GM21515 (cell line): ENCODE results near the gene HSPB6.

Experiments
- ATAC-seq: cut with Tn5 transposase; IDR thresholded peaks from one replicate; pipeline ENCODE4 v1.9.1; 2021; ENCODE audit not compliant: unreplicated experiment

The HSPB6 gene

DNA sequence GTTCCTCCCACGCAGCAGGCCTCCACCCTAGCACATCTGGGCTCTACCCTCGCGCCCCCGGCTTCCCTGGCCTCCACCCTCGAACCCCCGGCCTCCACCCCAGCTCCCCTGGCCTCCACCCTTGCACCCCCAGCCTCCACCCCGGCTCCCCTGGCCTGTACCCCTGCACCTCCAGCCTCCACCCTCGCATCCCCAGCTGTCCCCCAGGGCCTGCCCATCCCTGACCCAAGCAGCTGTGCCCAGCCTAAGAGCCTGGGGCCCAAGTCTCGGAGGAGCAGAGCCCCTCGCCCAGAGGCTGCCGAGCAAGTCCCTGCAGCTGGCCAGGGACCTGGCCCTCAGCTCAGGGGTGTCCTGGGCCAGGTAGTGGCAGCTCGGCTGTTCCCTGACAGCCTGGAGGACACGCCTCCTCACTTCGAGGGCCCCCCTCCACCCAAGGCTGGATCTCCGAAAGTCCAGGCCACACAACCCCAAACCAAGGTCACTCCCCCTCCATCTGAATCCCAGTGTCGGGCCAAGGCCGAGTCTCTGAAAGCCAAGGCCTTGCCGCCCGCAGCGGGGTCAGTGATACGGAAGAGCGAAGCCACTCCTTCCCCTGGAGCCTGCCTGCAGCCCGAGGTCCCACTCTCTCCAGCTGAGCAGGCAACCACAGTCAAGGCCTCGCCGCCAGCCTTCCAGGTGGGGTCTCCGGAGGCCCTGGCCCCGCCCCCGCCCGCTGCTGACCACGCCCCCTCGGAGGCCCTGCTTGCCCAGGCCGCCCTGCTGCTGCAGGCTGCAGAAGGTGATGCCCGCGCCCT lies 10.7 kb upstream of the HSPB6 start:
- no peak for ATAC-seq

DNA sequence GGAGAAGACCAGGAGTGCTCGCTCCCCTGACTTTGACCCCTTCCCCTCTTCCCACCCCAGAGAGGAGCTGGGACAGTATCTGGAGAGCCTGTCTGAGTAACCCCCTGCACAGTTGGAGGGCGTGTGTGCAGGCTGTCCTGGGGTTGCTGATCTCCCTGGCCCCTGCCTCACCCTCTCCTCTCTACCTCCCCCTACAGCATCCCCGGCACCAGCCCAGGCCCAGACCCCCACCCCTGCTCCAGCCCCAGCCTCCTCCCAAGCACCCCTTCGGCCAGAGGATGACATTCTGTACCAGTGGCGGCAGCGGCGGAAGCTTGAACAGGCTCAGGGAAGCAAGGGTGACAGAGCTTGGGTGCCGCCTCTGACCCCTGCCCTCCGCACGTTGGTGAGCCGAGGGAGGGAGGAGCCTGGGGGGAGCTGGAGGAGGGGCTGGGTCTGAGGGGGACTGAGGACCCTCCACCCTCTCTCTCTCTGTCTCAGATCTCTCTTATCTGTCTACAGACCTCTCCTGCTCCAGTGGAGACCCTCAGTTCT lies 9.8 kb upstream of the HSPB6 start:
- no peak for ATAC-seq

DNA sequence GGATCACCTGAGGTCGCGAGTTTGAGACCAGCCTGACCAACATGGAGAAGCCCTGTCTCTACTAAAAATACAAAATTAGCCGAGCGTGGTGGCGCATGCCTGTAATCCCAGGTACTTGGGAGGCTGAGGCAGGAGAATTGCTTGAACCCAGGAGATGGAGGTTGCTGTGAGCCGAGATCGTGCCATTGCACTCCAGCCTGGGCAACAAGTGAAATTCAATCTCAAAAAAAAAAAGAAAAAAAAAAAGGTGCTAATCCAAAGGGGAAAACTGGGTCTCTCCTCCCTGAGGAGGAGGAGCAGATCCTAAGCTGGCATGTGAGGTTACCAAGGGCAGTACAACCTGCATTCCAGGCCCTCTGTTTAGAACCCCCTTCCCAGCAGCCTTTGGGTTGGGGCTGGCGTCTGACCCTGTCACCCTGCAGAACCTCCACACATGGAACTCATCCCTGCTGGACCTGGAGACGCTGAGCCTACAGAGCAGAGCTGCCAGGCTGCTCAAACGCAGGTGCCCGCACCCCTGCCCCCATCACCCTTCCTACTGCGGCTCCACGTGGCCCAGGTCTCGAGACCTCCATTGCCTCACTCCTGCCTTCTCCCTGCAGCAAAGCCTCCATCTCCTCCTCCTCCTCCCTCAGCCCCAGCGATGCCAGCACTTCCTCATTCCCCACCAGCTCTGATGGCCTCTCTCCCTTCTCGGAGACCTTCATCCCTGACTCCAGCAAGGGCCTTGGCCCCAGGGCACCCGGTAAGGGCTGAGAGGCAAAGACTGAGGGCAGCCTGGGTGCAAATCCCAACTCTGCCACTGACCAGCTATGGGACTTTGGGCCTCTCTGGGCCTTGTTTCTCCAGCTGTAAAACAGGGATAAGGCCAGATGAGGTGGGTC lies 7.8 kb upstream of the HSPB6 start:
- ATAC-seq = no peak

DNA sequence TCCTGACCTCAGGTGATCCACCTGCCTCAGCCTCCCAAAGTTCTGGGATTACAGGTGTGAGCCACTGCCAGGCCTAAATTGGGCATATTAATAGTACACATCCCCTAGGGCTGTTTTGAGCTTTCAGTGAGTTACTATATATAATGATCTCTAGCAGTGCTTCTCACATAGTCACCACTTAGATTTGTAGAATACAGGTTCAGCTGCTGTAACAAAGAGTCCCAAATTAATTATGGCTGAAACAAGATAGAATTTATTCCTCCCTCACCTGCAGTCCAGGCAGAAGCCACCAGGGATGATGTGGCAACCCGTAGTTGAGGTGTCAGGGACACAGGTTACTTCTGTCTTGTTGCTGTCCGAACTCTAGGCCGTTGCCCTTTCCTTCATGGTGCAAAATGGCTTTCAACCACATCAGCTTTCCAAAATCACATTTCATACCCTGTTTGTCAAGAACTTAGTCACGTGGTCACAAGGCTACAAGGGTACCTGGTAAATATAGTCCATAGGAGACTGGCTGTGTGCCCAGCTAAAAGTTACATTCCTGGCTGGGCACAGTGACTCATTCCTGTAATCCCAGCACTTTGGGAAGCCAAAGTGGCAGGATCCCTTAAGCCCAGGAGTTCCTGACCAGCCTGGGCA lies 4.0 kb upstream of the HSPB6 start:
- ATAC-seq = no peak

DNA sequence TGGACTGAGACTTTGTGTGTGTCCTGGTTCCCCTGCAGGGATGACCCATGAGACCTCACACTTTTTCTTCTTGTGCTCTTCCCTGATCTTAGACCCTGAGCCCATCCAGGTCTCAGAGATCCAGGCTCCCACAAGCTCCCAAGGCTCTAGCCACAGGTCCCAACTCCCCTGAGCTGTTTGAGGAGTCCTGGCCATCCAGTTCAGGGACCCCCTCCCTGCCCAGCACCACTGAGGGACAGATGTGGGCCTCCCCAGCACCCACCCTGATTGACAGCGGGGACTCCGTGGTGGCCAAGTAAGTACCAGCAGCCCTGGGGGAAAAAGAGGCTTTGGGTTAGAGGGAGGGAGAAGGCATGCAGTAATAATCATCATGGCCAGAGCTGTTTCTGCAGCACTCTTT lies 2.9 kb upstream of the HSPB6 start:
- no peak for ATAC-seq

DNA sequence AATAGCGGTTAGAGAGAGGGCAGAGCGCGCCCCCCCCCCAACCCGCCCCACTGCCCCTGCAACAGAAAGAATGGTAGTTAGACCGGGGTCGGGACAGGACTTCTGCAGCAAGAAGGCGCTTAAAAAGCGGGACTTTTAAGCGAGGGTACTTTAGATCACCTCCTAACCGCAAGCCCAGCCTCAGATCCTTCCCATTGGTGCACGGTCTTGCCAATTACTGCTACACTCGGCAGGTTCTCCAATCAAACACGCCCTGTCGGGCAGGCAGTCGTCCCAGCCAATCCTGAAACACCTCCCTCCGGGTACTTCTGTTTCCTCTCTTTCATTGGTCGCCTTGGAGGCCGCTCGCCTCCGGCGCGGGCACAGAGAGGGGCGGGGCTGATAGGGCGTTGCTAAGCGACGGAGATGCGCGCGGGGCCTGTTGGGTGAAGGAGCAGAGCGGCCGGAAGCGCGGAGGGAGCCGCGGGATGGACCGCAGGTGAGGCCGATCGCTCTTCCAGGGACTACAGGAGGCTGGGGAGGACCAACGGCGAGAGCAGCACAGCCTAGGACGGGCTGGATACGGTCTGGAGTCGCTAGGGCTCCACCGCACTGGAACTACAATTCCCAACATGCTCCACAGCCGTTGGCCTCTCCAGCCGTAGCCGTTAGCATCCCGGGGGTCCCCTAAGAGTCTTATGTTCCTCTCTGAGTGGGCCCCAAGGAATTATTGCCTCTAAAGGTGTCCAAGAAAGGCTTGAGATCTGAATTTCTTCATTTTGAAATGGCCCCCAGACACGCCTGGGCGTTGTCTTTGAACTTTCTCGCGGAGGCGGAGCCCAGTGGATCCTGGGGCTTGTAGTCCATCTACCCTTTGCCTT lies 1.1 kb upstream of the HSPB6 start, which contains the start of gene PROSER3:
TSS of gene PROSER3 (plus strand) at position 428 of the 860 bp plus-strand sequence. CDS start at position 468, 40 bp downstream.
- peak; percentile 91 for ATAC-seq

DNA sequence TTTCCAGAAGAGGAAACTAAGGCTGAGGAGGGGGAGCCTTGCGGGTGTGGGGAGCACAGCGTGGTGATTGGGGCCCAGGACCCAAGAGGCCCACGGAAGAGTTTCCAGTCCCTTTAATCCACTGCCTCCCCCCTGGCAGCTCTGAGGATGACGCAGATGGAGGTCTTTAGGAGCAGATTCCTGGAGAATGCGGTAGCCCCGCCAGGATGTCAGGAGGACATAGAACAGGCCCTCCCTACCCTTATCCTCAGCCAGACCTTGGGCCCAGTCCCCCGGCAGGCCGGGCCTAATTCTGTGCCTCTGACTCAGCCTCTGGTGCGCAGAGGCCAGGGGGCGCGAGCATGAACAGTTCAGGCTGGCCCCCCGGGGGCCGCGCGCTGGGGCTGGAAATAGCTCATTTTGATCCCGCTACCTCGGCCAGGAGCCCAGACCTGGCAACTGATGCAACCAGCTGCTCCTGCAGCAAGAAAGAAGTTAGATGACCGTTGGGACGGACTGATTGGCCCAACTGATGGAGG lies 461 bp upstream of the HSPB6 start:
- no peak for ATAC-seq

DNA sequence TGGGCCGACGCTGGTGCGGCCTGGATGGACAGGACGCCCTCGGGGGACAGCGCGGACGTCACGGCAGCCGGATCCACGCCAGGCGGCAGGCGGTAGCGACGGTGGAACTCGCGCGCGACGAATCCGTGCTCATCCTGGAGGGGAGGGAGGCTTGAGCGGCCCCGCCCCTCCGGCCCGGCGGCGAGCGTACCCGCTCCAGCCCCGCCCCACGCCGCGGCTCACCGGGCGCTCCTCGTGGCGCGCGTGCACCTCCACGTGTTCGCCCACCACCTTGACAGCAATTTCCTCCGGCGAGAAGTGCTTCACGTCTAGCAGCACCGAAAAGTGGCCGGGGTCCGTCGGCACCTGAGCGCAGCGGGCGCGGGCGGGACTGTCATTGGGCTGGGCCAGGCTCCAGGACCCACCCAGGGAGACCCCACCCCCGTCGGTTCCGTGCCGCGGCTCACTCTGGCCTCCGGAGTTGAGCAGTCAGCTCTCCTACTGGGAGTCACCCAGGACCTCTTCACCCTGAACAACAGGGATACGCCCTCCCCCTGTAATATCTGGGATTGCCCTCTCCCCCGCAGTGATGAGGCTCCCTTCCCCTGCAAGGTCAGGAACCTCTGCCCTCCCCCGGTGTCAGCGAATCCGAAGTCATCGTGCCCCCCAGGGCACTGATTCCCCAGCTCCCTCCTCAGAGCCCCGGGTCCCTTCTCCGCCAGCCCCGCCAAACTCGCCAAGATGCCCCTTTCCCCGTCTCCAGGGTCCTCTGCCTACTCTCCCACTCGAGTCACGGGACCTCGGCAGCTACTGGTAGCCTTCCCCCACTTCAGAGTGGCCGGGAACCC lies 1.1 kb downstream of the HSPB6 start:
- no peak for ATAC-seq

DNA sequence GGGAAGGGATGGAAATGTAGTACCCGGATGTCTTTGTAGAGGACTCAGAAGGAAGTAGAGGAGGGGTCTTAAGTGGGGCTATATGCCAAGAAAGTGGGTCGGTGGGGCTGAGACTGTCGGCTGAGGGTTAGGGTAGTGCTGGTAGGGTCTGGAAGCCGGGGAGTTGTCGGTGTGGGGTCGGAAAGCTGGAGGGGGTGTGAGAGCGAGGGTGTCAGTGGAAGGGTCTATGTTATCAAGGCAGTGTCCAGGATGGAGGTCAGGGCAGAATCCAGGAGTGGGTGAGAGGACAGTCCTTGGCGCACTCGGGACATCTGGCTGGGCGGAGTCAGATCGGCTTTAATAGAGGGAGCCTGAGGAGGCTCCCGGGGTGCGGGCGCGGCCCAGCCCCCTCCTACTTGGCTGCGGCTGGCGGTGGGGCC lies 1.7 kb downstream of the HSPB6 start:
- ATAC-seq = no peak

DNA sequence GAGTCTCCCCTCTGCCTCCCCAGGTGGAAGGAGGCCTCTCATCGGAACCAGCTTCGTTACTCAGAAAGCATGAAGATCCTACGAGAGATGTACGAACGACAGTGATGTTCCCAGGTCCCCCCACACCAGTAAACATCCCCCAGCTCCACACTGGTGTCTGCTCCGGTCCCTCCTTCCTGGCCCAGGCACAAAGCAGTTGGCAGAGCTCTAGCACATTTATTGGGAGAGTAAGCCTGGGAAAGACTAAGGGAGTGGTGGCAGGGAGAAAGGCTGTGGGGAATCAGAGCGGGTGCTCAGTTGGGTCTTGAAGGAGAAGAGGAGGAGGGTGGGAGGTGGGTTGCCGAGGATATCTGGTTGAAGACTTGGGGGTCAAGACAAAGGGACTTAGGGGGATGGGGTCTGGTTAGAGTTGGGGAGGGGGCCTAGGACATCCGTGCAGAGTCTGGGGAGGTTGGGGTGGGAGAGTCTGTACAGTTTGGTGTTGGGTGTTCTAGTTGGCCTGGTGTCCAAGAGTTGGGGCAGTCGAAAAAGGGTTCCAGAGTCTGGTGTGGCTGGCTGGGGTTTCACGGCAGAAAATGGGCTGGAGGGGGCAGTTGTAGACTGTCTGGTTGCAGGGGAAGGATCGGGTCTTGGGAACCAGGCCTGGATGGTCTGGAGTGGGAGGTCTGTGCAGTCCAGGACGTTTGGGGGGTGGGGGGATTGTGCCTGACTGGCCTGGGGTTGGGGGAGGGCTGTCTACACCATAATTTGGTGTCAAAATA lies 2.3 kb downstream of the HSPB6 start:
- ATAC-seq = no peak

DNA sequence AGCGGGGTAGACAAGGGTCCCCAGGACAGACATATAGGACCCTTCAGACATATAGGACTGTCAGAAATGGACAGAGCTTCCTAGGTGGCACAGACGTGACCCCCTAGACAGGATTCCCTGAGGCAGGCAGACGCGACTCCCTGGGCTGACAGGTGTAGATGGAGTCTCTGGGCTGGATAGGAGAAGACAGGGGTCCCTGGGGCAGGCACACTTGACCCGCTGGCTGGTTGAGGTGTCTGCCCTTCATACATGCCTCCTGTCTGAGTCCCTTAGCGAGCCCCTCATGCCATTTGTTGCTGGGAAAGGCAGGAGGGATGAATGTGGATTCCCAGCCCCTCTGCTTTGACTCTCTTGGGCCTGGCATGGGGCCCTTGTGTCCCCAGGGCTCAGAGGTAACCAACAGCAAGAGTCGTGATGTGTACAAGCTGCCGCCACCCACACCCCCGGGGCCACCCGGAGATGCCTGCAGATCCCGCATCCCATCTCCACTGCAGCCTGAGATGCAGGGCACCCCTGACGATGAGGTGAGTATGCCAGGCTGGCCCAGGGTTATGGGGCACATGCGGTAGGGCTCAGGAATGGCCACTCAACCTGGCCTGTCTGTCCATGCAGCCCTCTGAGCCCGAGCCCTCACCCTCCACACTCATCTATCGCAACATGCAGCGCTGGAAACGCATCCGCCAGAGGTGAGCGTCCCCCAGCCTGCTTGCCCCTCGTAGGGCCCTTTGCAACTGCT lies 3.0 kb downstream of the HSPB6 start:
- ATAC-seq = no peak

DNA sequence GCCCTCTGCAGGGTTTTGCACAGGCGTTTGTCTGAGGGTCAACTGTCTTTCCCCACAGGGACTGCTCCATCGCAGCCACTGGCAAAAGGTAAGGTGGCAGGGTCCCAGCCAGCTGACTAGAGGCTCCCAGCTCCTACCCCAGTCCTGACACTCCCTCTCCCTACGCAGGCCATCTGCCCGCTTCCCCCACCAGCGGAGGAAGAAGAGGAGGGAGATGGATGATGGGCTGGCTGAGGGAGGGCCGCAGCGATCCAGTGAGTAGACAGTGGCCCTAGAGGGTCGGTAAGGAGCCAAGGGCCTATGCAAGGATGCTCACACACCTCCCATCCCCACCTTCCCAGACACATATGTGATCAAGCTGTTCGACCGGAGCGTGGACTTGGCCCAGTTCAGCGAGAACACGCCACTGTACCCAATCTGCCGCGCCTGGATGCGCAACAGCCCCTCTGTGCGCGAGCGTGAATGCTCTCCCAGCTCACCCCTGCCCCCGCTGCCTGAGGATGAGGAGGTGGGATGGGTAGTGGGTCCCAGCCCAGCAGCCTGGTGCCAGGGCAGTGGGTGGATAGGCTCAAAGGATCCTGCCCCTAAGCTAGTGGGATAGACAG lies 4.0 kb downstream of the HSPB6 start:
- no peak for ATAC-seq

DNA sequence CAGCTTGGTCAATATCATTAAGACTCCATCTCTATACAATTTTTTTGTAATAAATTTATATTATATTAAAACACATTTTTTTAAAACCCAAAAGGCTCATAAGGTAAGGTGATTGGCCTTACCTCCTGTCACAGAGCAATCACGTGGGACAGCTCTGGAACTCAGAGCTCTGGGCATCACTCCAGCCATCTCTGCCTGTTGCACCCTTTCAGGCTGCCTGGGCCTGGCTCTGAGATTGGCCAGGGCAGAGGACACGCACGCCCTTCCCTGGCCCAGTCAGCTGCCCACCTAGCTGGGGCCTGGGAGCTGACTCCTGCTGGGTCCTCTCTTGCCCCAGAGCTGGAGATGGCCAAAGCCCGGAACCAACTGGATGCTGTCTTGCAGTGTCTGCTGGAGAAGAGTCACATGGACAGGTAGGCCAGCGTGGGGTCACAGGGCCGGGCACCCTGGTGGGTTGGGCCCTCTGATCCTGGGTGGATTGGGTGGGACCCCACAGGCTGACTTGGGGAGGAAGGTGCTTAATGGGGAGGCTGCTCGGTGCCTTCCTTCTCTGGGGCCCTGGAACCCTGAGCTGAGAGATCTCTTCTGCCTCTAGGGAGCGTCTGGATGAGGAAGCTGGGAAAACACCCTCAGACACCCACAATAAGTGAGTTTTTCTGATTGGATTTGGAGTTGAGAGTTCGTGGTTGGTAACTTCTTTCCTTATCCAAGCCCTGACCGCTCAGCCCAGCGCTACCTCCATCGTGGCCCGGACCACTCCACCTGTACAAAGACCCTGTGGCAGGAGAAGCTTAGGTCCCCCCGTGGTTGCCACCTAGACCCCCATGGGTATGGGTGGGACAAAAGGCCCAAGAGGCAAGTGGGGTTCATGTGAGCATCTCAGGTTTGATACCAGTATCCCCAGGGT lies 4.7 kb downstream of the HSPB6 start:
- no peak for ATAC-seq

DNA sequence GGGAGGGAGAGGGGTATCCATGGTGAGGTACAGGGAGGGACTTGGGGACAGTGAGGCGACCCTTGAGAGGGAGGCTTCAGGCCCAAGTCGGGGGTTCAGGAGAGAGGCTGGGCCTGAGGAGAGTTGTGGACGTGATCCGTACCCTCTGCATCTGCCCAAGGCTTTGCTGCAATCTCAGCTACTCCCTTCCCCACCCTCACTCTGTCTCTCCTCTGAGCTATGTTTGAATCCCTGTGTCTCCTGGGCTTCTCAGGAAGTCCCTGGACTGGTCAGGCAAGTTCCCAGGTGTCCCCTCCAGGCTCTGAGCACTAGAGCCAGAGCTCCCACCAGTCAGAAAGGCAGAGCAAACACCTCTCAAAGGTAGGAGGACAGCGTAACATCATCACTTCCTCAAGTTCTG lies 6.7 kb downstream of the HSPB6 start:
- no peak for ATAC-seq

DNA sequence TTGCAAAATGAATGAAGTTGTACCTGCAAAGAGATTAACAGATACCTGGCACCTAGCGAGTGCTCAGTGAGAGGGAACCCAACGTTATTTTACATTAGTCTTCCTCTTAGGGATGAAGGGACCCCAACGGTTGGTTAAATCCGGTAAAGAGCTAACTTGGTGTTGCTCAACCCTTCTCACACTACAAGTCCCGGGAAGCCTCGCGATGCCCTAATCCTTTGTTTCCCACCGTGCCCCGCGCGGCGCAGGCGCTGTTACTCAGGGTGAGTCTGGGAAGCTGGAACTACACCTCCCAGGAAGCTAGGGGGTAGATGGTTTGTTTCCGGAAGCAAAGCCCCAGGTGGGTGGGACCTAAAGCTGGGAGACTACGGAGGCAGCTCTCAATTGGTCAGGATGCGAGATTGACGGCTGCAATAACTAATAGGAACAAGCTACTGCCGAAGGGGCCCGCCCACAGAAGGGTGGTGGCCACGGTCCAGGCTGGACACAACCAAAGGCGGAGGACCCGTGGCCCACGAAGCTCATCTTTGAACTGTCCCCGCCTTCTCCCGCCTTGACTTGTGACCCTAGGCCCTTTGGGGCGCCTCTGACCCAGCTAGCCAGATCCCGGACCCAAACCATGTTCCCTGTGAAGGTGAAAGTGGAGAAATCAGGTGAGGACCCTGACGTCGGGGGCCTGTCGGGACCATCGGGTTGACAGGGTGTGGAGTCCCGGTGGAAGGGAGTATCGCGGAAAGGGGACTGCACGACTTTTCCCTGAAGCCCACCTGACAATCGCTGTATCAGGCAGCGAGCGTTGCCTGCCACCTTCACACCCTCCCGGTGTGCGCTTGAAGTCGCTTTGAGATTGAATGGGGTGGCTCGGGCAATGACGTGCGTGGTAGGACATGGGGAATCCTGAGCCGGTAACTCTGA lies 8.5 kb downstream of the HSPB6 start, which contains the start of gene LIN37:
TSS of gene LIN37 (plus strand) at position 471 of the 915 bp plus-strand sequence. CDS start at position 620, 149 bp downstream.
- peak; percentile 59 for ATAC-seq
